PC-3 (cell line): ENCODE measurements around the gene GRIA4. TPM values are rescaled to one million over a fixed set of nuclear protein-coding genes. Genes with fewer than 3 reads are reported as not detected.

Experiments used
- ATAC-seq: fragments of 200-7000 bp; cut with Tn5 transposase; 2 replicates; pipeline ENCODE4 v1.9.1; 2020; ENCODE audit warnings: mild to moderate bottlenecking, moderate library complexity
- BruUV-seq: library from RNA; stranded (reverse); fragments of 400-500 nt; replicated peaks from 2 replicates; lab custom pipeline; 2021; lab: Mats Ljungman, UMichigan
- CTCF ChIA-PET: fragments of 300-600 bp; sonication (Branson Sonifier 250); formaldehyde crosslinking; loops from one replicate; lab custom pipeline; 2022; ENCODE audit warnings: antibody characterized with exemption; lab: Charles Lee
- POLR2A ChIA-PET: fragments of 300-600 bp; sonication (Branson Sonifier 250); formaldehyde crosslinking; loops from one replicate; lab custom pipeline; 2022; ENCODE audit warnings: antibody characterized with exemption; ENCODE audit not compliant: unreplicated experiment; lab: Charles Lee
- DNase-seq: peaks from one replicate; pipeline ENCODE4 v3.0.0-alpha.2; 2015
- H2AFZ ChIP-seq: fragments of 300-600 bp; sonication (generic); 2 replicates; pipeline ENCODE4 v1.6.0; 2016; ENCODE audit warnings: antibody characterized with exemption, low read length
- H3F3A ChIP-seq: fragments of 300-600 bp; sonication (generic); one replicate; pipeline ENCODE4 v1.6.0; 2017; ENCODE audit warnings: antibody characterized with exemption, low read length, control low read depth, mild to moderate bottlenecking; ENCODE audit not compliant: unreplicated experiment
- H3K27ac ChIP-seq: fragments of 300-600 bp; sonication (generic); 2 replicates; pipeline ENCODE4 v1.5.1; 2016; ENCODE audit warnings: mild to moderate bottlenecking, low read length
- H3K27me3 ChIP-seq: fragments of 300-600 bp; sonication (generic); 2 replicates; pipeline ENCODE4 v1.6.1; 2016; ENCODE audit warnings: low read length, mixed read lengths
- H3K36me3 ChIP-seq: fragments of 300-600 bp; sonication (generic); 2 replicates; pipeline ENCODE4 v1.6.1; 2016; ENCODE audit warnings: low read depth, mixed run types, low read length, mixed read lengths
- H3K4me1 ChIP-seq: fragments of 300-600 bp; sonication (generic); 2 replicates; pipeline ENCODE4 v1.5.1; 2016; ENCODE audit warnings: low read length; ENCODE audit not compliant: insufficient read depth
- H3K4me2 ChIP-seq: fragments of 300-600 bp; sonication (generic); 2 replicates; pipeline ENCODE4 v1.6.0; 2016; ENCODE audit warnings: low read length
- H3K4me3 ChIP-seq: fragments of 300-600 bp; sonication (generic); 2 replicates; pipeline ENCODE4 v1.5.1; 2016; ENCODE audit warnings: mild to moderate bottlenecking, low read length, mixed read lengths
- H3K79me2 ChIP-seq: fragments of 300-600 bp; sonication (generic); 2 replicates; pipeline ENCODE4 v1.6.1; 2017; ENCODE audit warnings: low read length, mixed read lengths
- H3K9ac ChIP-seq: fragments of 300-600 bp; sonication (generic); 2 replicates; pipeline ENCODE4 v1.6.0; 2016; ENCODE audit warnings: mild to moderate bottlenecking, low read length
- H3K9me2 ChIP-seq: fragments of 300-600 bp; sonication (generic); replicated peaks from 2 replicates; pipeline ENCODE4 v1.6.1; 2016; ENCODE audit warnings: mixed run types, low read length, mixed read lengths
- H3K9me3 ChIP-seq: fragments of 300-600 bp; sonication (generic); 2 replicates; pipeline ENCODE4 v1.6.1; 2016; ENCODE audit warnings: low read length, mixed read lengths
- H4K20me1 ChIP-seq: fragments of 300-600 bp; sonication (generic); 2 replicates; pipeline ENCODE4 v1.6.1; 2016; ENCODE audit warnings: low read length, mixed read lengths
- CTCF ChIP-seq: fragments of 300-600 bp; sonication (generic); conservative IDR thresholded peaks from 2 replicates; pipeline ENCODE4 v1.5.1; 2017; ENCODE audit warnings: antibody characterized with exemption, low read depth, mild to moderate bottlenecking, low read length
- EZH2 ChIP-seq: fragments of 300-600 bp; sonication (generic); IDR thresholded peaks from one replicate; pipeline ENCODE4 v1.6.1; 2017; ENCODE audit warnings: antibody characterized with exemption, mild to moderate bottlenecking, low read length; ENCODE audit not compliant: unreplicated experiment
- EZH2phosphoT487 ChIP-seq: fragments of 300-600 bp; sonication (generic); IDR thresholded peaks from 2 replicates; pipeline ENCODE4 v1.6.1; 2018; ENCODE audit warnings: mild to moderate bottlenecking, antibody characterized with exemption, low read length, borderline replicate concordance
- intact Hi-C: fragments of 100-400 bp; cut with micrococcal nuclease; formaldehyde crosslinking; loops from 2 replicates; pipeline ENCODE4 v1.9.0; 2023
- total RNA-seq: library from RNA; depleted of rRNA; stranded (reverse); fragments of >200 nt; gene quantifications from 2 replicates; pipeline ENCODE4 v1.2.3, GENCODE V29; 2014

Gene GRIA4
- total RNA-seq, 1 experiment from 2014 or later: not detected

- CTCF ChIA-PET: no interaction called here
- intact Hi-C loops: no loop called here
- H3K27me3 ChIP-seq: no peaks in the 10 kb centered on the region
- no peak overlapping the region for H3K9ac ChIP-seq
- H3K79me2 ChIP-seq: no peaks in the 10 kb centered on the region
- H3F3A ChIP-seq: no peaks in the 10 kb centered on the region
- H3K4me3 ChIP-seq: no peak overlapping the region
- H3K4me1 ChIP-seq: no peaks in the 10 kb centered on the region
- no peak for DNase-seq
- no peak overlapping the region for H3K4me2 ChIP-seq
- ATAC-seq: no peak
- no TSS peak for BruUV-seq
- no peak overlapping the region for H2AFZ ChIP-seq
- H3K27ac ChIP-seq: no peak overlapping the region
- POLR2A ChIA-PET: no interaction called here
- TF ChIP-seq EZH2phosphoT487: no peak
- TF ChIP-seq EZH2: no peak
- no peak for TF ChIP-seq CTCF
- H3K36me3 ChIP-seq: no peaks in the 10 kb centered on the region
- H3K9me3 ChIP-seq: peaks cover 5% of the 10 kb centered on the region; the same call in 1 of the 2 replicates
- H3K9me2 ChIP-seq: no peaks in the 10 kb centered on the region
- no peaks in the 10 kb centered on the region for H4K20me1 ChIP-seq
Measured at GRCh38 chr11:105899772-105900171, 289.9 kb downstream of the GRIA4 start.

GRCh38 chr11:105900515-105901035, 290.7 kb downstream of the GRIA4 start:
- no peak for TF ChIP-seq EZH2phosphoT487
- no peak for TF ChIP-seq EZH2
- TF ChIP-seq CTCF: no peak
- DNase-seq (no peak), ATAC-seq (no peak)
- no peaks in the 10 kb centered on the region for H3F3A ChIP-seq
- no peak overlapping the region for H2AFZ ChIP-seq
- H3K9me2 ChIP-seq: no peaks in the 10 kb centered on the region
- peaks cover 5% of the 10 kb centered on the region; the same call in 1 of the 2 replicates for H3K9me3 ChIP-seq
- H3K27me3 ChIP-seq: no peaks in the 10 kb centered on the region
- H3K79me2 ChIP-seq: no peaks in the 10 kb centered on the region
- H3K4me2 ChIP-seq: no peak overlapping the region
- no peaks in the 10 kb centered on the region for H4K20me1 ChIP-seq
- CTCF ChIA-PET: no interaction called here
- H3K27ac ChIP-seq: no peak overlapping the region
- H3K9ac ChIP-seq: no peak overlapping the region
- no TSS peak for BruUV-seq
- POLR2A ChIA-PET: no interaction called here
- no peak overlapping the region for H3K4me3 ChIP-seq
- H3K36me3 ChIP-seq: no peaks in the 10 kb centered on the region
- intact Hi-C loops: no loop called here
- H3K4me1 ChIP-seq: no peaks in the 10 kb centered on the region

GRCh38 chr11:105903113-105903512, 293.2 kb downstream of the GRIA4 start:
- CTCF ChIA-PET: no interaction called here
- no peak overlapping the region for H3K27ac ChIP-seq
- DNase-seq (no peak), ATAC-seq (no peak)
- no TSS peak for BruUV-seq
- H3K9me2 ChIP-seq: no peaks in the 10 kb centered on the region
- POLR2A ChIA-PET: no interaction called here
- intact Hi-C loops: no loop called here
- H3K36me3 ChIP-seq: no peaks in the 10 kb centered on the region
- no peak overlapping the region for H3K4me2 ChIP-seq
- TF ChIP-seq CTCF: no peak
- TF ChIP-seq EZH2: no peak
- TF ChIP-seq EZH2phosphoT487: no peak
- no peaks in the 10 kb centered on the region for H3K79me2 ChIP-seq
- no peak overlapping the region for H3K4me3 ChIP-seq
- H3K4me1 ChIP-seq: no peaks in the 10 kb centered on the region
- H3K9me3 ChIP-seq: no peaks in the 10 kb centered on the region
- H4K20me1 ChIP-seq: no peaks in the 10 kb centered on the region
- no peak overlapping the region for H2AFZ ChIP-seq
- H3F3A ChIP-seq: no peaks in the 10 kb centered on the region
- H3K9ac ChIP-seq: no peak overlapping the region
- H3K27me3 ChIP-seq: no peaks in the 10 kb centered on the region
